ENCODE data around the gene MRFAP1L1. TPM values are rescaled to one million over a fixed set of nuclear protein-coding genes. Genes with fewer than 3 reads are reported as not detected.

MRFAP1L1 gene
- total and polyA plus RNA-seq, 10 of the 15 experiments (the other 5 are each of a cell fraction or from before 2014, with no cell fraction given), result 30.6 to 85.1 (median 52.9) TPM

GRCh38 chr4:6709230-6710114, at the start of gene MRFAP1L1 (continued):
- TF ChIP-seq BCLAF1 (IDR thresholded peaks at IDR 0.05), result no peak
- no peak for TF ChIP-seq RAD21 (IDR thresholded peaks at IDR 0.05; ENCODE audit: insufficient read depth, low read depth, low read length)
- peak; percentile 53 for TF ChIP-seq CREM (IDR thresholded peaks at IDR 0.05; ENCODE audit: low read depth)
- TF ChIP-seq IKZF1 (conservative IDR thresholded peaks at IDR 0.05), result peak; percentile 70; the same call in 1 of the 2 replicates
- TF ChIP-seq, protein P1, sequence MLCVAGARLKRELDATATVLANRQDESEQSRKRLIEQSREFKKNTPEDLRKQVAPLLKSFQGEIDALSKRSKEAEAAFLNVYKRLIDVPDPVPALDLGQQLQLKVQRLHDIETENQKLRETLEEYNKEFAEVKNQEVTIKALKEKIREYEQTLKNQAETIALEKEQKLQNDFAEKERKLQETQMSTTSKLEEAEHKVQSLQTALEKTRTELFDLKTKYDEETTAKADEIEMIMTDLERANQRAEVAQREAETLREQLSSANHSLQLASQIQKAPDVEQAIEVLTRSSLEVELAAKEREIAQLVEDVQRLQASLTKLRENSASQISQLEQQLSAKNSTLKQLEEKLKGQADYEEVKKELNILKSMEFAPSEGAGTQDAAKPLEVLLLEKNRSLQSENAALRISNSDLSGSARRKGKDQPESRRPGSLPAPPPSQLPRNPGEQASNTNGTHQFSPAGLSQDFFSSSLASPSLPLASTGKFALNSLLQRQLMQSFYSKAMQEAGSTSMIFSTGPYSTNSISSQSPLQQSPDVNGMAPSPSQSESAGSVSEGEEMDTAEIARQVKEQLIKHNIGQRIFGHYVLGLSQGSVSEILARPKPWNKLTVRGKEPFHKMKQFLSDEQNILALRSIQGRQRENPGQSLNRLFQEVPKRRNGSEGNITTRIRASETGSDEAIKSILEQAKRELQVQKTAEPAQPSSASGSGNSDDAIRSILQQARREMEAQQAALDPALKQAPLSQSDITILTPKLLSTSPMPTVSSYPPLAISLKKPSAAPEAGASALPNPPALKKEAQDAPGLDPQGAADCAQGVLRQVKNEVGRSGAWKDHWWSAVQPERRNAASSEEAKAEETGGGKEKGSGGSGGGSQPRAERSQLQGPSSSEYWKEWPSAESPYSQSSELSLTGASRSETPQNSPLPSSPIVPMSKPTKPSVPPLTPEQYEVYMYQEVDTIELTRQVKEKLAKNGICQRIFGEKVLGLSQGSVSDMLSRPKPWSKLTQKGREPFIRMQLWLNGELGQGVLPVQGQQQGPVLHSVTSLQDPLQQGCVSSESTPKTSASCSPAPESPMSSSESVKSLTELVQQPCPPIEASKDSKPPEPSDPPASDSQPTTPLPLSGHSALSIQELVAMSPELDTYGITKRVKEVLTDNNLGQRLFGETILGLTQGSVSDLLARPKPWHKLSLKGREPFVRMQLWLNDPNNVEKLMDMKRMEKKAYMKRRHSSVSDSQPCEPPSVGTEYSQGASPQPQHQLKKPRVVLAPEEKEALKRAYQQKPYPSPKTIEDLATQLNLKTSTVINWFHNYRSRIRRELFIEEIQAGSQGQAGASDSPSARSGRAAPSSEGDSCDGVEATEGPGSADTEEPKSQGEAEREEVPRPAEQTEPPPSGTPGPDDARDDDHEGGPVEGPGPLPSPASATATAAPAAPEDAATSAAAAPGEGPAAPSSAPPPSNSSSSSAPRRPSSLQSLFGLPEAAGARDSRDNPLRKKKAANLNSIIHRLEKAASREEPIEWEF (IDR thresholded peaks at IDR 0.05; ENCODE audit: insufficient replicate concordance, low read depth, low read length), result no peak
- TF ChIP-seq, protein P2, sequence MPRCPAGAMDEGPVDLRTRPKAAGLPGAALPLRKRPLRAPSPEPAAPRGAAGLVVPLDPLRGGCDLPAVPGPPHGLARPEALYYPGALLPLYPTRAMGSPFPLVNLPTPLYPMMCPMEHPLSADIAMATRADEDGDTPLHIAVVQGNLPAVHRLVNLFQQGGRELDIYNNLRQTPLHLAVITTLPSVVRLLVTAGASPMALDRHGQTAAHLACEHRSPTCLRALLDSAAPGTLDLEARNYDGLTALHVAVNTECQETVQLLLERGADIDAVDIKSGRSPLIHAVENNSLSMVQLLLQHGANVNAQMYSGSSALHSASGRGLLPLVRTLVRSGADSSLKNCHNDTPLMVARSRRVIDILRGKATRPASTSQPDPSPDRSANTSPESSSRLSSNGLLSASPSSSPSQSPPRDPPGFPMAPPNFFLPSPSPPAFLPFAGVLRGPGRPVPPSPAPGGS (IDR thresholded peaks at IDR 0.05; ENCODE audit: borderline replicate concordance, insufficient read depth, low read depth, low read length, poor library complexity, severe bottlenecking), result no peak
- no peak for TF ChIP-seq ZNF217 (IDR thresholded peaks at IDR 0.05)
- TF ChIP-seq SP1 (IDR thresholded peaks at IDR 0.05; ENCODE audit: low read depth, low read length), result no peak
- no peak for TF ChIP-seq ASH2L (IDR thresholded peaks at IDR 0.05; ENCODE audit: borderline replicate concordance, low read depth)
- TF ChIP-seq ZNF687 (IDR thresholded peaks at IDR 0.05), result 0 out of 2 replicates have a peak, but pooled peaks have one; percentile 49

Measured in GM12878 (cell line).